ENCODE measurements around the gene ETS1. TPM values are rescaled to one million over a fixed set of nuclear protein-coding genes. Genes with fewer than 3 reads are reported as not detected.

The ETS1 gene
- total RNA-seq, 6 experiments from 2014 or later, result 14.2 to 37.2 (median 23.3) TPM

GRCh38 chr11:128598096-128598495 is 10.7 kb upstream of the ETS1 start:
- Histone ChIP-seq H3K27me3 (no peaks in the 10 kb centered on the region), H3K4me3 (no peak overlapping the region), H3K9me3 (no peaks in the 10 kb centered on the region), H3K36me3 (no peaks in the 10 kb centered on the region), H3K27ac (no peak overlapping the region), H3K4me1 (no peaks in the 10 kb centered on the region)
- DNase-seq (no peak), ATAC-seq (no peak)
- intact Hi-C loops (cut with DNase I), result no loop called here
- WGBS (ENCODE audit: insufficient coverage, low coverage, low lambda C conversion rate, missing lambda C conversion rate), result 65% methylated on average over 4 of the region's 4 CpGs
- no peak for TF ChIP-seq POLR2A (IDR thresholded peaks at IDR 0.05)
- TF ChIP-seq CTCF (IDR thresholded peaks at IDR 0.05), result no peak

- ATAC-seq (no peak), DNase-seq (no peak)
- TF ChIP-seq POLR2A (IDR thresholded peaks at IDR 0.05), result no peak
- no peak for TF ChIP-seq CTCF (IDR thresholded peaks at IDR 0.05)
- H3K27ac ChIP-seq, result no peak overlapping the region
- H3K4me3 ChIP-seq, result no peak overlapping the region
- H3K4me1 ChIP-seq, result no peaks in the 10 kb centered on the region
- 86% methylated on average over 2 of the region's 2 CpGs for WGBS (ENCODE audit: insufficient coverage, low coverage, low lambda C conversion rate, missing lambda C conversion rate)
- no peaks in the 10 kb centered on the region for H3K9me3 ChIP-seq
- H3K27me3 ChIP-seq, result no peaks in the 10 kb centered on the region
- intact Hi-C loops (cut with DNase I), result no loop called here
- no peaks in the 10 kb centered on the region for H3K36me3 ChIP-seq
These were observed 9.9 kb upstream of the ETS1 start for GRCh38 chr11:128597209-128597608.

DNA sequence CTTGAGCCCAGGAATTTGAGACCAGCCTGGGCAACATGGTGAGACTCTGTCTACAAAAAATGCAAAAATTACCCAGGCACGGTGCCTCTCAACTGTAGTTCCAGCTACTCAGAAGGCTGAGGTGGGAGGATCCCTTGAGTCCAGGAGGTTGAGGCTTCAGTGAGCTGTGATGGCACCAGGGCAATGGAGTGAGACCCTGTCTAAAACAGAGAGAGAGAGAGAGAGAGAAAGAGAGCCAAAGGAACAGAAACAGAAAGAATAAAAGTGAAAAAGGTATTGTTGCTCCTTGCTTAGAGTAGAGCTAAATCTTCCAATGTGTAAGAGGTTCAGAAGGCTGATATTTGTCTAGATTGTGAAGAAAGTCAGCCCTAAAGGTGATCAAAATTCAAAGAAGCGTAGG is 8.9 kb upstream of the ETS1 start:
- Histone ChIP-seq H3K9me3 (no peaks in the 10 kb centered on the region), H3K36me3 (no peaks in the 10 kb centered on the region), H3K27me3 (no peaks in the 10 kb centered on the region), H3K27ac (no peak overlapping the region), H3K4me3 (no peak overlapping the region), H3K4me1 (no peaks in the 10 kb centered on the region)
- DNase-seq, result no peak
- TF ChIP-seq POLR2A (IDR thresholded peaks at IDR 0.05) (no peak), CTCF (IDR thresholded peaks at IDR 0.05) (no peak)
- ATAC-seq, result no peak
- WGBS (ENCODE audit: insufficient coverage, low coverage, low lambda C conversion rate, missing lambda C conversion rate), result 46% methylated on average over 2 of the region's 2 CpGs
- intact Hi-C loops (cut with DNase I), result no loop called here

- H3K9me3 ChIP-seq, result no peaks in the 10 kb centered on the region
- no peak overlapping the region for H3K4me3 ChIP-seq
- no peak for DNase-seq
- ATAC-seq, result peak in 1 of 4 donors; percentile 27
- no peaks in the 10 kb centered on the region for H3K27me3 ChIP-seq
- TF ChIP-seq CTCF (IDR thresholded peaks at IDR 0.05) (no peak), POLR2A (IDR thresholded peaks at IDR 0.05) (no peak)
- H3K36me3 ChIP-seq, result no peaks in the 10 kb centered on the region
- intact Hi-C loops (cut with DNase I), result no loop called here
- 53% methylated on average over 3 of the region's 3 CpGs for WGBS (ENCODE audit: insufficient coverage, low coverage, low lambda C conversion rate, missing lambda C conversion rate)
- no peaks in the 10 kb centered on the region for H3K4me1 ChIP-seq
- H3K27ac ChIP-seq, result no peak overlapping the region
These were observed 8.4 kb upstream of the ETS1 start for GRCh38 chr11:128595775-128596174.

DNA sequence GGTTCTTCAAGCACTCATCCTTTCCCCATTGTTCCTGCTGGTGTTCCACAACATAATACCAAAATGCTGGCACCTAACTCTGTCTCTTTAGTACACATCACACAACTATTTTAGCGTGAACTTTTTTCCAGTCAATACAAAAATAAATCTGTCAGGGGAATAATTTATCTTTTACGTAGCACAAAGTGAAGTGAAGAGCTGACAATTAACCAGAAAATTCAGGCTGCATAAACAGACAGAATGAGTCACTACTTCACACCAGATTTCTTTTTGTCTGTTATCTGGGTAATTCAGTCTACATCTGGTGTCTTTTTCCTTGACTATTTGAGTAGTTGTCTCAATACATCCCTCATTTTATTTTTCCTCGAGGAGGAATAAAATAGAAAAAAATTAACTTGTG is 7.9 kb upstream of the ETS1 start:
- intact Hi-C loops (cut with DNase I), result no loop called here
- Histone ChIP-seq H3K36me3 (no peaks in the 10 kb centered on the region), H3K4me3 (no peak overlapping the region), H3K9me3 (no peaks in the 10 kb centered on the region), H3K27ac (no peak overlapping the region), H3K27me3 (no peaks in the 10 kb centered on the region), H3K4me1 (no peaks in the 10 kb centered on the region)
- TF ChIP-seq CTCF (IDR thresholded peaks at IDR 0.05) (no peak), POLR2A (IDR thresholded peaks at IDR 0.05) (no peak)
- ATAC-seq (peak in 1 of 4 donors; percentile 48), DNase-seq (no peak)
- 32% methylated on average over 3 of the region's 3 CpGs for WGBS (ENCODE audit: insufficient coverage, low coverage, low lambda C conversion rate, missing lambda C conversion rate)
